GM19452 (cell line): Measurements from ENCODE around the gene SGMS2.
A peak's percentile ranks its signal among the peaks of the same experiment; 100 is the strongest.

Source experiments
- ATAC-seq: cut with Tn5 transposase; IDR thresholded peaks from one replicate; pipeline ENCODE4 v1.9.1; 2021; ENCODE audit not compliant: unreplicated experiment

Gene SGMS2

GRCh38 chr4:107863850-107864371 is 39.2 kb downstream of the SGMS2 start:
- no peak for ATAC-seq

- ATAC-seq: no peak
These were observed 42.0 kb downstream of the SGMS2 start for GRCh38 chr4:107866726-107867125.

- no peak for ATAC-seq
These were observed 45.5 kb downstream of the SGMS2 start for GRCh38 chr4:107870236-107870635.

GRCh38 chr4:107870916-107871786 is 46.4 kb downstream of the SGMS2 start:
- no peak for ATAC-seq

- no peak for ATAC-seq
These were observed 49.3 kb downstream of the SGMS2 start for GRCh38 chr4:107874024-107874423.

GRCh38 chr4:107876099-107876498 is 51.4 kb downstream of the SGMS2 start:
- ATAC-seq: no peak

GRCh38 chr4:107877361-107877760 is 52.6 kb downstream of the SGMS2 start:
- no peak for ATAC-seq

GRCh38 chr4:107885865-107886264 is 61.1 kb downstream of the SGMS2 start:
- ATAC-seq: no peak

- ATAC-seq: no peak
These were observed 63.5 kb downstream of the SGMS2 start for GRCh38 chr4:107888237-107888636.

GRCh38 chr4:107890779-107891178 is 66.0 kb downstream of the SGMS2 start:
- no peak for ATAC-seq

GRCh38 chr4:107891299-107891698 is 66.6 kb downstream of the SGMS2 start:
- ATAC-seq: no peak

GRCh38 chr4:107893171-107894137 is 68.7 kb downstream of the SGMS2 start:
- no peak for ATAC-seq

GRCh38 chr4:107894138-107894603 is 69.4 kb downstream of the SGMS2 start:
- no peak for ATAC-seq

- peak; percentile 62 for ATAC-seq
These were observed 71.5 kb downstream of the SGMS2 start for GRCh38 chr4:107896158-107896645.

GRCh38 chr4:107896646-107897045 is 71.9 kb downstream of the SGMS2 start:
- ATAC-seq: no peak

- no peak for ATAC-seq
These were observed 73.1 kb downstream of the SGMS2 start for GRCh38 chr4:107897823-107898222.

- ATAC-seq: no peak
These were observed 75.3 kb downstream of the SGMS2 start for GRCh38 chr4:107900067-107900466.

- no peak for ATAC-seq
These were observed 75.8 kb downstream of the SGMS2 start for GRCh38 chr4:107900508-107900907.

- no peak for ATAC-seq
These were observed 76.6 kb downstream of the SGMS2 start for GRCh38 chr4:107901213-107901934.

- ATAC-seq: peak; percentile 95
These were observed 78.0 kb downstream of the SGMS2 start for GRCh38 chr4:107902715-107903114.
